IPS-18c (cell line): ENCODE data around the gene VAMP2.
A peak's percentile ranks its signal among the peaks of the same experiment; 100 is the strongest.

Experiments
- H3K4me3 ChIP-seq: 2 replicates; pipeline ENCODE4 v1.7.0; 2013; ENCODE audit warnings: low read depth, mild to moderate bottlenecking, low read length, moderate library complexity; ENCODE audit not compliant: insufficient read depth
- H3K9me3 ChIP-seq: one replicate; pipeline ENCODE4 v1.6.1; 2013; ENCODE audit warnings: mild to moderate bottlenecking, low read length, moderate library complexity; ENCODE audit not compliant: control insufficient read depth, insufficient read depth

Gene VAMP2

GRCh38 chr17:8121681-8122421, 40.9 kb downstream of the VAMP2 start:
- H3K9me3 ChIP-seq, result no peaks in the 10 kb centered on the region
- H3K4me3 ChIP-seq, result peak overlapping the region; percentile 82

GRCh38 chr17:8121407-8121680, 41.4 kb downstream of the VAMP2 start:
- H3K9me3 ChIP-seq, result no peaks in the 10 kb centered on the region
- peak overlapping the region; percentile 82 for H3K4me3 ChIP-seq

DNA sequence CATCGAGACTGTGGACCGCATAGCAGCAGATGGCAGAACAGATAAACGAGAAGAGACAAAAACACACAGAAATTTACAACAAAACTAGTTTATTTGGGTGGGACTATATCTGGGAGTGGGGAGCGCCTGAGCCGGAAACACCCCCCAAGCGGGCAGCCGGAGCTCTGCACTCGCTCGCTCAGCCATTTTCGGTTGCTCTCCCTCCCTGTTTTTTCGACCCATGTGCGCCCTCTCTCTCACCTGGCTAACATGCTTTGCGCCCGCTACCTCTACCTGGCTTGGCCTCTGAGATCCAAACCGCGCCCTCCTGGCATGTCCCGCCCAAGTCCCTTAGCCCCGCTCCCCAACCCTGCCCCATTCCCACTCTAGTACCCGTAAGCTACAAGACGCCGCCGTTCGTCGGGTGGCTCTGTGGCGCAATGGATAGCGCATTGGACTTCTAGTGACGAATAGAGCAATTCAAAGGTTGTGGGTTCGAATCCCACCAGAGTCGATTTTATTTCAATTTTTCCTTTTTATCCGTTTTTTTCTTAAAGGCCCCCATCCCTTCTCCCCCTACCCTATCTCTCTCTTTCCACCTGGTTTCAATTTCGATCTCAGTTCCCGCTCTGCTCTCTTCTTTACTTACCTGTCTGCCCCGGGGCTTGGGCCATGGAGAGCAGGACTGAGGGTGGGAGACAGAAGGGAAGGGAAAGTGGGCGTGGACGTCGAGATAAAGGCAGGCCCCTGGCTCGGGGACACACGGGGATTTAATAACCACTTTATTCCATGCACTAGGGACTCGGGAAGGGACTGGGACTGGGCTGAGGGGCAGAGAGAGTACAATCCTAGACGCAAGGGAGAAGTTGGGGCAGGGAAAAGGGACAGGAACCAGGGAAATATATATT, 42.0 kb downstream of the VAMP2 start:
- Histone ChIP-seq H3K9me3 (no peaks in the 10 kb centered on the region), H3K4me3 (peak overlapping the region; percentile 82)

- Histone ChIP-seq H3K9me3 (no peaks in the 10 kb centered on the region), H3K4me3 (peak overlapping the region; percentile 87)
These were observed 42.9 kb downstream of the VAMP2 start for GRCh38 chr17:8119581-8120519.

- Histone ChIP-seq H3K9me3 (no peaks in the 10 kb centered on the region), H3K4me3 (peak overlapping the region; percentile 87)
These were observed 43.8 kb downstream of the VAMP2 start for GRCh38 chr17:8118769-8119580.

DNA sequence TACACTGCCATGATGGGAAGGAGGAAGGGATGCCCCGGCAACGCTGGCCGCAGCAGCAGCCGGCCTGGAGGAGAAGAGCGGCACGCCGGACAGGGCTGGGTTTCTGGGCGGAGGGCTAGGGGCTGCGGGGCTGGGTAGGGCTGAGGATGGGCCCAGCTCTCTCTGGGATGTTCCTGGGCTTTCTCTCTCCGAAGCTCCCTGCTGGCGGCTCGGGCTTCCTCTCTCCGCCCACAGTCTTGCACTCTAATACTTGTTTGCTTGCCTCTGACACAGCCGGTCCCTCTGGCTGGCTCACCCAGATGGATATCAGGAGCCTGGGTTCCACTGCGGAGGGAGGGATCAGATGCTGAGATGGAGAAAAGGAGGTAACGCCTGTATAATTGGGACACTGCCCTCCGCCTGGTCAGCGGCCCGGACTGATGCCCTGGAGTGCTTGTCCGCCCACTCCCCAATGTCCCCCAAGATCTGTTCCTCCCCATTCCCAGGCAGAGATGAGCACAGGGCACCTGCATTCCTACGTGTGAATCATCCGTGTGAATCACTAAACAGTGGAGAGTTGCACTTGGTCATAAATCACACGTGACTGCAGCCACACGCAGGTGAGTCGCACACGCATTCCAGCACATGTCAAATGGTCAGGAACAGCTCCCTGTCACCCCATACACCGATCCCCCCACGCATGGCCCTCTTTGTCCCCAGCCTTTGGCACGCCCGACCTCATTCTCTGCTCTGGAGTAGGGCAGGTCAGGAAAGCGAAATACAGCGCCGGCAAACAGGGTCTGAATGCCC, 44.6 kb downstream of the VAMP2 start, which contains the start of gene ALOXE3:
ALOXE3 (minus strand) TSS at position 535 of the 789 bp plus-strand sequence; CDS start at position 11, 524 bp downstream.
- Histone ChIP-seq H3K4me3 (peak within 1 kb of the TSS; percentile 87), H3K9me3 (no peaks in the 10 kb centered on the region)

GRCh38 chr17:8117367-8117979, 45.3 kb downstream of the VAMP2 start:
- H3K4me3 ChIP-seq, result peak overlapping the region; percentile 87

GRCh38 chr17:8116776-8117175, 46.0 kb downstream of the VAMP2 start:
- Histone ChIP-seq H3K9me3 (no peaks in the 10 kb centered on the region), H3K4me3 (no peak overlapping the region)

More at GRCh38 chr17:8117367-8117979, 45.3 kb downstream of the VAMP2 start:
- no peaks in the 10 kb centered on the region for H3K9me3 ChIP-seq

DNA sequence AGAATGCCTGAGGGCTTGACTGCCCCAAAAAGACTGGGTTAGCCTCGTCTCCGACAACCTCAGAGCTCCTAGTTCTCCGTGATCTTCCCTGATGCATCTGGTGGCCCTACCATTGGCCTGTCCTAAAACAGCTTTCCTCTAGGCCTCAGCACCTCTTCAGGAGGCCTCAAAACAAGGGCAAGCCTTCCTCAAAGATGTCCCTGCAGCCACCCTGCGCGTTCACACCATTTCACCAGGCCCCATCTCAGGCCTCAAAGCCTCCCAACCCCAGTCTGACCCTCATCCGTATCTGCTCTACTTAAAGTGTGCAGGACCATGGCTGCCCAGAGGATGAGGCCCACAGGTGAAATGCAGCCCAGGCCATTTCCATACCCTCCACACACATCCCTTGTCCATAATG, 51.8 kb downstream of the VAMP2 start:
- no peak overlapping the region for H3K4me3 ChIP-seq

GRCh38 chr17:8110456-8110804, 52.3 kb downstream of the VAMP2 start:
- peak overlapping the region; percentile 74; the same call in 1 of the 2 replicates for H3K4me3 ChIP-seq
- H3K9me3 ChIP-seq, result no peaks in the 10 kb centered on the region

More for the DNA sequence above, 51.8 kb downstream of the VAMP2 start:
- no peaks in the 10 kb centered on the region for H3K9me3 ChIP-seq

GRCh38 chr17:8109661-8110455, 52.9 kb downstream of the VAMP2 start:
- Histone ChIP-seq H3K9me3 (no peaks in the 10 kb centered on the region), H3K4me3 (peak overlapping the region; percentile 74)
